Measurements from ENCODE around the gene LMBR1.
"Not testable (repeated sequence)": the region's sequence is repeated elsewhere in the genome, so short reads cannot be mapped to it uniquely, and the experiment has no call there.

Gene LMBR1

DNA sequence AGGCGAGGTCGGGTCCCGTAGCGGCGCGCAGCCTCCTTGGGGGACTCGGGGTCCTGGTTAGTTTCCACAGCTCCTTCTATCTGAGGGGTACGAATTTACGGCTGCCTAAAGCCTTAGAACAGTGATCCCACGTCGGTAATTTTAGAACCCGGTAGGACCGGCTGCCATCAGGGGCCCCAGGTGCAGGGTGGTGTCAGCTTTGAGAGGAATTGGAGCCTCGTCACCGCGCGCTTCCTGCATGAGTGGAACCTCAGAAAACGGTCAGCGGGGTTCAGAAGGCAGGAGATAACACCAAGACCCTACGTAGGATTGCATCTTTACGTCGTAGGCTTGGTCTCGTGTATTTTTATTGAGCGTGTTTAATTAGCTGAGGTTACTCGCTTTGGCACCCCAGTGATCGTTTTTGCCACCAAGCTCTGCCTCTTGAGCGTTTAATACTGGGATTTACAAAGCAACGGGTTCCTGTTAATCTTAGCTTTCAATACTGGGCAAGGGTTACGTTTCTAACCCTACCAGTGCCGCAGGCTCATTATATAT lies 252.0 kb downstream of the LMBR1 start:
- Histone ChIP-seq H3K36me3 (ENCODE audit: insufficient read depth, low read depth, low read length) (no peaks in the 10 kb centered on the region), H3K4me1 (ENCODE audit: insufficient read depth, low read length) (peaks cover 3% of the 10 kb centered on the region; the same call in 1 of the 2 replicates), H3K9me3 (ENCODE audit: insufficient read depth, low read depth, low read length) (no peaks in the 10 kb centered on the region; the same call in 1 of the 2 replicates), H3K4me3 (ENCODE audit: low read length) (peak overlapping the region; percentile 72), H3K27ac (ENCODE audit: low read length) (no peak overlapping the region), H3K27me3 (ENCODE audit: insufficient read depth, low read length) (peaks cover 35% of the 10 kb centered on the region), H3K9ac (ENCODE audit: low read depth, low read length) (peak overlapping the region; percentile 77; the same call in 1 of the 2 replicates)

DNA sequence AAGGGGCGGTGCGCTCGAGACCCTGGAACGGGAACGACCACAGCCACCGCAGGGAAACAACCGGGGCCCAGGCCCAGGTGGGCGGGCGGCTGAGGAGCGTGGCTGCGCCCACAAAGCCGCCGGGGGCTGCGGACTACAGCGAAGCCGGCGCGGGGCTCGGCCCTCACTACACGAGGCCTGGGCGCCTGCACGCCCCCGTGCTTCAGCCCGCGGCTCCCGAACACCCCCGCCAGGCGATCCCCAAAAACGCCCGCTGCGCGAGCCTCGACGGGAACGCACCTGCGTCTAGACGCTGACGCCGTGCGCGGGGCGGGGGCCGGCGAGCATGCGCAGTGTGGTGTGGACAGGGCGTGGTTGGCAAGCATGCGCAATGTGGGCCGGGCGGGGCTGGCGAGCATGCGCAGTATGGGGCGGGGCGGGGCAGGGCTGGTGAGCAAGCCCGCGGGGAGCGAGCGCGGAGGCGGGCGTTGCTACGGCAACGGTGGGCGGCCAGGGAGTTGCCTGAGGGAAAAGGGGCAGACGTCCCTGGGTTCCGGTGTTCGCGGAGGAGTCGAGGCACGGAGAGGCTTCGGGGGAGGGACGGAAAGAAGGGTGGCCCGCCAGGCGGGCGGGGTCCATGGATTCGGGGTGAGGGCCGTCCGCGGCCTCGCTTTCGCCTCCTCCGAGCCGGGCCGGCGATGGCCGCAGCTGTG lies 252.6 kb downstream of the LMBR1 start, which contains the start of gene RNF32:
Gene RNF32, plus strand, starts transcription at position 518 of the 692 bp plus-strand sequence. CDS start 3,104 bp downstream, outside the sequence.
- H3K9ac ChIP-seq (ENCODE audit: low read depth, low read length), result peak within 1 kb of the TSS; percentile 77; the same call in 1 of the 2 replicates
- peaks cover 35% of the 10 kb centered on the region for H3K27me3 ChIP-seq (ENCODE audit: insufficient read depth, low read length)
- H3K4me1 ChIP-seq (ENCODE audit: insufficient read depth, low read length), result peaks cover 3% of the 10 kb centered on the region; the same call in 1 of the 2 replicates
- no peak within 1 kb of the TSS for H3K27ac ChIP-seq (ENCODE audit: low read length)
- no peaks in the 10 kb centered on the region; the same call in 1 of the 2 replicates for H3K9me3 ChIP-seq (ENCODE audit: insufficient read depth, low read depth, low read length)
- H3K4me3 ChIP-seq (ENCODE audit: low read length), result peak within 1 kb of the TSS; percentile 72
- H3K36me3 ChIP-seq (ENCODE audit: insufficient read depth, low read depth, low read length), result no peaks in the 10 kb centered on the region

DNA sequence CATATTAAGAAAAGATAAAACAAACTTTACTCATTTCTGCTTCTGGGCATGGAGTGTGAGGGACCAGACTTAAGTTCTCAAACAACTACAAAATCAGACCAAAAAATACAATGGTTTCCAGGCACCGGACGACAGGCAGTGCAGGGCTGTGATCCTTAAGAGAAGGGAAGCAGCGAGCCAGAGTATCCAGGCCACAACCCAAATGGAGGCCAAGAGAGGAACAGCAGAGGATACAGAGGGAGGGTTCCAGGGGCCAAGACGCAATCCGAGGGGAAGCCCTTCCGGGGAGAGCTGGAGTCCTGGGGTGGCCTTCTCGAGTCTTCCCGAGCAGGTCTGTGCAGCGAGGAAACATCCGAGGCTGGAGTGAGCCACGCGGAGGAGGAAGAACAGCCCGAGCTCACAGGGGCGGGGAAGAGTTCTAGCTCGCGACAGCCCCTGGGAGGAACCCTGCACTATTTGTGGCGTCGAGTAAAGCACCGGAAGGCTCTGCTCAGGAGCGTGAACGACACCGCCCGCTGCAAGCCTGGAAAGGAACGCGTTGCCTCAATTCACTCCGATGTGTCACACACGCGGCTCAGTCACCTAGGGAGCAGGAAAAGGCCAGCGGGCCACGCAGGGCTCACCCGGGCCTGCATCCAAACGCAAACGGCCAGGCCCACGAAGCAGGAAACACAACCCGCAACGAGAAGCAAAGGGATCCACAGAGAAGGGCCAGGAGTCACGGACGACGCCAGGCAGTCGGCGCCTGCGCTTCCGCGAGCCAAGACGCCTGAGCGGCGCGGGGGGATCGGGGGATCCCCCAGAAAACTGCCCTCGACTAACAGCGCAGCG lies 253.3 kb downstream of the LMBR1 start:
- no peaks in the 10 kb centered on the region; the same call in 1 of the 2 replicates for H3K9me3 ChIP-seq (ENCODE audit: insufficient read depth, low read depth, low read length)
- H3K4me3 ChIP-seq (ENCODE audit: low read length), result peak overlapping the region; percentile 72; the same call in 1 of the 2 replicates
- no peak overlapping the region for H3K27ac ChIP-seq (ENCODE audit: low read length)
- no peaks in the 10 kb centered on the region for H3K36me3 ChIP-seq (ENCODE audit: insufficient read depth, low read depth, low read length)
- peaks cover 3% of the 10 kb centered on the region; the same call in 1 of the 2 replicates for H3K4me1 ChIP-seq (ENCODE audit: insufficient read depth, low read length)
- peaks cover 35% of the 10 kb centered on the region for H3K27me3 ChIP-seq (ENCODE audit: insufficient read depth, low read length)
- H3K9ac ChIP-seq (ENCODE audit: low read depth, low read length), result peak overlapping the region; percentile 20; the same call in 1 of the 2 replicates

DNA sequence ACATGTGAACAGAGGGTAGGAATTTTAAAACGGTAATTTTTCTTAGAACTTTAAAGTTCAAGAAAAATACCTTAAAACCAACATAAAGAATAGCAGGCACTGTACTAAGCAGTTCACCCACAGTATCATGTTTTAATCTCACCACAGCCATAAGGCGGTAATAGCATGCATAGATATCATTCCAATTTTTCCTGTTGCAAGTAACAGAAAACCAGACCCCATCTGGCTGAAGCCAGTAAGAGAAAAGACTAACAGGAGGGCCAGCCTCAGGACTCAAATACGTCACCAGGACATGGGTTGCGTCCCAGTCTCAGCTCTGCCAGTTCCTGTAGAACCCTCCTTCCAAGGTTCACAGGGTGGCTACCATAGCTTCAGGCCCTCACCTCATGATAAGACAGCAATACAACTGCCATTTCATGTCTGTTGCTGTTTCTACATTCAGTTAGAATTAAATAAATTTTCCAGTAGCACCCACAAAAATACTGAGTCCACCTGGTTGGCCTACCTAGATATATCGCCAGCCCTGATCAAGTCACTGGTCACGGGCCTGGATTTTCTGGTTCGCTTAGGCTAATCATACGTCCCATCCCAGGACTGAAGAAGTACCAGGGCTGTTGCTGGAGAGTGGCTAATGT lies 254.4 kb downstream of the LMBR1 start:
- no peak overlapping the region for H3K9ac ChIP-seq (ENCODE audit: low read depth, low read length)
- peaks cover 35% of the 10 kb centered on the region for H3K27me3 ChIP-seq (ENCODE audit: insufficient read depth, low read length)
- no peaks in the 10 kb centered on the region; the same call in 1 of the 2 replicates for H3K9me3 ChIP-seq (ENCODE audit: insufficient read depth, low read depth, low read length)
- peaks cover 3% of the 10 kb centered on the region; the same call in 1 of the 2 replicates for H3K4me1 ChIP-seq (ENCODE audit: insufficient read depth, low read length)
- no peaks in the 10 kb centered on the region for H3K36me3 ChIP-seq (ENCODE audit: insufficient read depth, low read depth, low read length)
- H3K27ac ChIP-seq (ENCODE audit: low read length), result no peak overlapping the region
- H3K4me3 ChIP-seq (ENCODE audit: low read length), result no peak overlapping the region

DNA sequence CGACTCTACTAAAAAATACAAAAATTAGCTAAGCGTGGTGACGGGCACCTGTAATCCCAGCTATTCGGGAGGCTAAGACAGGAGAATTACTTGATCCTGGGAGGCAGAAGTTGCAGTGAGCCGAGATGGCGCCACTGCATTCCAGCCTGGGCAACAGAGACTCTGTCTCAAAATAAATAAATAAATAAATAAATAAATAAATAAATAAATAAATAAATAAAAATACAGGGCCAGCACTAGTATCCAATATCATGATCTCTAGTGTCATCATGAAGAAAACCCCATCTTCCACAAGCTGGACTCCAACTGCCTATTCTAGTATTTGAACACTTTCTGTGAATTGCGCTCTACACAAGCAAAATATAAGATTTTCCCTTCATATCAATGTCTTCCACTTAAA lies 255.9 kb downstream of the LMBR1 start:
- peaks cover 24% of the 10 kb centered on the region for H3K27me3 ChIP-seq (ENCODE audit: insufficient read depth, low read length)
- not testable (repeated sequence) for H3K9me3 ChIP-seq (ENCODE audit: insufficient read depth, low read depth, low read length); H3K27ac ChIP-seq (ENCODE audit: low read length); H3K4me3 ChIP-seq (ENCODE audit: low read length); H3K9ac ChIP-seq (ENCODE audit: low read depth, low read length); H3K4me1 ChIP-seq (ENCODE audit: insufficient read depth, low read length); H3K36me3 ChIP-seq (ENCODE audit: insufficient read depth, low read depth, low read length)

DNA sequence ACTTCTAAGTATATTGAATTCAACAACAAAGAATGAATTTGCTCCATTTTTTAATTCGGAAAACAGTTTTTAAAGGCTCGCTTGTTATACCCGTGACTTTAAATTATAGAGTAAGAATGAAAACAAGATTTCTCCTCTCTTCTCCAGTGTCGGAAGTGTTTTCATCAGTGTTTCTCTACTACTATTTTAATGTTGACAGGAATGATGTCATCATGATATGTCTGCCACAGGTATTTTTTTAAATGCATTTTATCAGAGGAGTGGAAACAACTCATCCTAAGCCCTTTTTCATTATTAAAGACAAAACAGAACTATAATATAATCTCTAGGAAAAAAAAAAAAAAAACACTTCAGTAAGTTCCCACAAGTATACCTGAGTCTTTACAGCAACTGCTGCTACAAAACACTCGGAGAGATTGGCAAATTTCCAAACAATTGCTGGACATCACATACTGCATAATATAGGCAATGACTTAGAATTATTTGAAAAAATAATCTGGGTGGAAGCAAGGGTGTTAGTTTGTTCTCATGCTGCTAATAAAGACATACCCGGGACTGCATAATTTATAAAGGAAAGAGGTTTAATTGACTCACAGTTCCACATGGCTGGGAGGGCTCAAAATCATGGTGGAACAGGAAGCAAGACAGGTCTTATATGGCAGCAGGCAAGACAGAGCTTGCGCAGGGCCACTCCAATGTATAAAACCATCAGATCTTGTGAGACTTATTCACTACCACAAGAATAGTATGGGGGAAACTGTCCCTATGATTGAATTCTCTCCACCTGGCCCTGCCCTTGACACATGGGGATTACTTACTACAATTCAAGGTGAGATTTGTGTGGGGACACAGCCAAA lies 257.2 kb downstream of the LMBR1 start:
- H3K4me3 ChIP-seq (ENCODE audit: low read length), result no peak overlapping the region

DNA sequence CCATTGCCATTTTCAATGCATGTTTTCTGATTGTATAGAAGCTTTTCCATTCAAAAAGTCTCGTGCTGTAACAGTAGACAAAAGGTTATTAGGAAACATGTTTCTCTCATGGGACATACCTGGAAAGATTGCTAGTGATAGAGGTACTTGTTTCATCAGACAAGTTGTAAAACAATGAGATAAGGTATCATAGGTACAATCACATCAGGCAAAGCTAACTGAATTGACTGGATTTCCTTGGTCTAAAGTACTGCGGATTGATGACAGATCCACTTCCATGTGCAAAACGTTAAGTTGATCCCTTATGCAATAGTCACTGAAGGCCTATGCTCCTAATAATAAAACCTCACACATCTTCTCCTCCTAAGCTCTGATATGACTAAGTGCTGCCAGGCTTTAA lies 258.9 kb downstream of the LMBR1 start:
- H3K9me3 ChIP-seq (ENCODE audit: insufficient read depth, low read depth, low read length), result peaks cover 13% of the 10 kb centered on the region
- H3K27ac ChIP-seq (ENCODE audit: low read length), result no peak overlapping the region

More for the DNA sequence above, 257.2 kb downstream of the LMBR1 start:
- Histone ChIP-seq H3K27ac (ENCODE audit: low read length) (no peak overlapping the region), H3K9ac (ENCODE audit: low read depth, low read length) (no peak overlapping the region), H3K4me1 (ENCODE audit: insufficient read depth, low read length) (no peaks in the 10 kb centered on the region), H3K9me3 (ENCODE audit: insufficient read depth, low read depth, low read length) (no peaks in the 10 kb centered on the region; the same call in 1 of the 2 replicates), H3K36me3 (ENCODE audit: insufficient read depth, low read depth, low read length) (no peaks in the 10 kb centered on the region), H3K27me3 (ENCODE audit: insufficient read depth, low read length) (peaks cover 12% of the 10 kb centered on the region)

DNA sequence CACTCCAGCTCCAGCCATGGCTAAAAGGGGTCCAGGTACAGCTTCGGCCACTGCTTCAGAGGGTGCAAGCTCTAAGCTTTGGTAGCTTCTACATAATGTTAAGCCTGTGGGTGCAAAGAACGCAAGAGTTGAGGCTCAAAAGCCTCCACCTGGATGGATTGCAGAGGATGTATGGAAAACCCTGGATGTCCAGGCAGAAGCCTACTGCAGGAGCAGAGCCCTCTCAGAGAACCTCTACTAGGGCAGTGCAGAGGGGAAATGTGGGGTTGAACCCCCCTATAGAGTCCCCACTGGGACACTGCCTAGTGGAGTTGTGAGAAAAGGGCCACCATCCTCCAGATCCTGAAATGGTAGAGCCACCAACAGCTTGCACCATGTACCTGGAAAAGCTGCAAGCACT lies 263.1 kb downstream of the LMBR1 start:
- H3K4me3 ChIP-seq (ENCODE audit: low read length), result no peak overlapping the region
- H3K27ac ChIP-seq (ENCODE audit: low read length), result no peak overlapping the region
- H3K9ac ChIP-seq (ENCODE audit: low read depth, low read length), result no peak overlapping the region
- peaks cover 4% of the 10 kb centered on the region for H3K4me1 ChIP-seq (ENCODE audit: insufficient read depth, low read length)
- H3K27me3 ChIP-seq (ENCODE audit: insufficient read depth, low read length), result no peaks in the 10 kb centered on the region
- no peaks in the 10 kb centered on the region for H3K36me3 ChIP-seq (ENCODE audit: insufficient read depth, low read depth, low read length)
- peaks cover 22% of the 10 kb centered on the region for H3K9me3 ChIP-seq (ENCODE audit: insufficient read depth, low read depth, low read length)

More for the DNA sequence above, 258.9 kb downstream of the LMBR1 start:
- H3K4me1 ChIP-seq (ENCODE audit: insufficient read depth, low read length), result no peaks in the 10 kb centered on the region
- no peak overlapping the region for H3K9ac ChIP-seq (ENCODE audit: low read depth, low read length)
- no peak overlapping the region for H3K4me3 ChIP-seq (ENCODE audit: low read length)
- no peaks in the 10 kb centered on the region for H3K36me3 ChIP-seq (ENCODE audit: insufficient read depth, low read depth, low read length)
- H3K27me3 ChIP-seq (ENCODE audit: insufficient read depth, low read length), result peaks cover 2% of the 10 kb centered on the region; the same call in 1 of the 2 replicates

DNA sequence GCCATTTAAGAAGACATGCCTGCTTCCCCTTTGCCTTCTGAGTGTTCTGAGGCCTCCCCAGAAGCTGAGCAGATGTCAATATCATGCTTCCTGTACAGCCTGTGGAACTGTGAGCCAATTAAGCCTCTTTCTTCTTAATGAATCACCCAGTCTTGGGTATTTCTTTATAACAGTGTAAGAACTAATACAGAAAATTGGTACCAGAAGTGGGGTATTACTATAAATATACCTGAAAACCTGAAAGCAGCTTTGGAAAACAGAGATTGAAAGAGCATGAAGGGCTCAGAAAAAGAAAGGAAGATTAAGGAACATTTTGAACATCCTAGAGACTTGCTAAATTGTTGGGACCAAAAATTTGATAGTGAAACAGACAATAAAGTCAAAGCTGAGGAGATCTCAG lies 264.4 kb downstream of the LMBR1 start:
- Histone ChIP-seq H3K4me1 (ENCODE audit: insufficient read depth, low read length) (peaks cover 4% of the 10 kb centered on the region), H3K4me3 (ENCODE audit: low read length) (no peak overlapping the region), H3K9me3 (ENCODE audit: insufficient read depth, low read depth, low read length) (peaks cover 22% of the 10 kb centered on the region), H3K36me3 (ENCODE audit: insufficient read depth, low read depth, low read length) (no peaks in the 10 kb centered on the region), H3K27me3 (ENCODE audit: insufficient read depth, low read length) (no peaks in the 10 kb centered on the region), H3K9ac (ENCODE audit: low read depth, low read length) (no peak overlapping the region), H3K27ac (ENCODE audit: low read length) (no peak overlapping the region)

Data from iPS-20b (cell line).